Suprapubic skin (tissue), 4 donors: ENCODE data around the gene SORCS1. TPM values are rescaled to one million over a fixed set of nuclear protein-coding genes. Genes with fewer than 3 reads are reported as not detected.

Experiments
- DNase-seq, 2 donors: peaks; one replicate each; pipeline ENCODE4 v3.0.0-alpha.2; 2019; ENCODE audit warnings: low spot score in 2 of 2
- H3K27ac ChIP-seq: fragments of 200-600 bp; sonication (generic); one replicate; pipeline ENCODE4 v1.5.1; 2019
- H3K27me3 ChIP-seq: fragments of 200-600 bp; sonication (generic); one replicate; pipeline ENCODE4 v1.5.1; 2019
- H3K36me3 ChIP-seq: fragments of 200-600 bp; sonication (generic); one replicate; pipeline ENCODE4 v1.5.1; 2019
- H3K4me1 ChIP-seq: fragments of 200-600 bp; sonication (generic); one replicate; pipeline ENCODE4 v1.5.1; 2019
- H3K4me3 ChIP-seq: fragments of 200-600 bp; sonication (generic); one replicate; pipeline ENCODE4 v1.5.1; 2019; ENCODE audit warnings: mild to moderate bottlenecking
- H3K9me3 ChIP-seq: fragments of 200-600 bp; sonication (generic); one replicate; pipeline ENCODE4 v1.5.1; 2019
- EP300 ChIP-seq: sonication (generic); formaldehyde crosslinking; IDR thresholded peaks from one replicate; pipeline ENCODE4 v1.6.1; 2017; ENCODE audit warnings: antibody characterized with exemption
- POLR2A ChIP-seq, 2 donors: fragments of 450-650 bp; IDR thresholded peaks; one replicate each; pipeline ENCODE4 v1.6.1; 2017; ENCODE audit warnings: antibody characterized with exemption in 2 of 2, mild to moderate bottlenecking in 2 of 2, moderate library complexity in 2 of 2
- POLR2AphosphoS5 ChIP-seq, 3 donors: sonication (generic); formaldehyde crosslinking; IDR thresholded peaks; one replicate each; pipeline ENCODE4 v1.6.1; 2017; ENCODE audit warnings: antibody characterized with exemption in 3 of 3
- WGBS: methylation state at CpG from one replicate; pipeline ENCODE4 v1.1.5; 2018; 5-methylcytosine and 5-hydroxymethylcytosine counted together
- total RNA-seq, 4 donors: library from RNA; depleted of rRNA; stranded (reverse); fragments of >200 nt; gene quantifications; one replicate each; pipeline ENCODE4 v1.1.0, GENCODE V29; 2016
- TF ChIP-seq, protein P1 (sequence below), 2 donors: fragments of 200-600 bp in 1 of 2; fragments of 450-650 bp in 1 of 2; sonication (generic) in 1 of 2; IDR thresholded peaks; one replicate each; pipeline ENCODE4 v1.5.1; 2016 to 2019; ENCODE audit warnings: antibody characterized with exemption in 2 of 2, mild to moderate bottlenecking in 1 of 2, moderate library complexity in 1 of 2

Gene SORCS1
- total RNA-seq, 4 donors from 2014 or later: 1.3 to 6.0 (median 3.4) TPM

- DNase-seq: no peak
- no peaks in the 10 kb centered on the region for H3K4me1 ChIP-seq
- WGBS: 85% methylated on average over 5 of the region's 5 CpGs
Measured at GRCh38 chr10:106570268-106570667, 594.2 kb downstream of the SORCS1 start.

DNA sequence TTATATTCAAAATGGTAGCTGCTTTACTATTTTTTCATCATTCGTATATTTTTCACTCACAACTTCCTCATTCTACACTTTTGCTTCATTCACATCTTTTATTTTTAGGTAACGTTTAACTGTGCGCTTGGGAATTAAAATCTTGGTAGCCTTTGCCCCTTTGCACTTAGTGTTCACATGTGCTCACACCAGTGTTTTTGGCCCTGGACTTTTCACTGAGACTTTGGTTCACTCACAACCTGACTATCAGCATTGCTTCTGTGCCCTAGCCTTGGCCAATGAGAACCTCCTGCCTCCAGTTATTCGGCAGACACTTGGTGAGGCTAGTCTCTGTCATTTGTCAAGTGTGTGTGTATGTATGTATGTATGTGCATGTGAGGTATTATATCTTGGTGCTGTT lies 596.9 kb downstream of the SORCS1 start:
- H3K36me3 ChIP-seq: no peaks in the 10 kb centered on the region
- TF ChIP-seq EP300 (no peak), POLR2AphosphoS5 (IDR thresholded peaks at IDR 0.05) (no peak), POLR2A (IDR thresholded peaks at IDR 0.05) (no peak)
- TF ChIP-seq, protein P1, sequence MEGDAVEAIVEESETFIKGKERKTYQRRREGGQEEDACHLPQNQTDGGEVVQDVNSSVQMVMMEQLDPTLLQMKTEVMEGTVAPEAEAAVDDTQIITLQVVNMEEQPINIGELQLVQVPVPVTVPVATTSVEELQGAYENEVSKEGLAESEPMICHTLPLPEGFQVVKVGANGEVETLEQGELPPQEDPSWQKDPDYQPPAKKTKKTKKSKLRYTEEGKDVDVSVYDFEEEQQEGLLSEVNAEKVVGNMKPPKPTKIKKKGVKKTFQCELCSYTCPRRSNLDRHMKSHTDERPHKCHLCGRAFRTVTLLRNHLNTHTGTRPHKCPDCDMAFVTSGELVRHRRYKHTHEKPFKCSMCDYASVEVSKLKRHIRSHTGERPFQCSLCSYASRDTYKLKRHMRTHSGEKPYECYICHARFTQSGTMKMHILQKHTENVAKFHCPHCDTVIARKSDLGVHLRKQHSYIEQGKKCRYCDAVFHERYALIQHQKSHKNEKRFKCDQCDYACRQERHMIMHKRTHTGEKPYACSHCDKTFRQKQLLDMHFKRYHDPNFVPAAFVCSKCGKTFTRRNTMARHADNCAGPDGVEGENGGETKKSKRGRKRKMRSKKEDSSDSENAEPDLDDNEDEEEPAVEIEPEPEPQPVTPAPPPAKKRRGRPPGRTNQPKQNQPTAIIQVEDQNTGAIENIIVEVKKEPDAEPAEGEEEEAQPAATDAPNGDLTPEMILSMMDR (IDR thresholded peaks at IDR 0.05): no peak
- H3K9me3 ChIP-seq: no peaks in the 10 kb centered on the region
- H3K4me1 ChIP-seq: no peaks in the 10 kb centered on the region
- no peak overlapping the region for H3K27ac ChIP-seq
- DNase-seq: no peak
- no peaks in the 10 kb centered on the region for H3K27me3 ChIP-seq
- no peak overlapping the region for H3K4me3 ChIP-seq
- 95% methylated on average over 4 of the region's 4 CpGs for WGBS

More at GRCh38 chr10:106570268-106570667, 594.2 kb downstream of the SORCS1 start:
- no peak overlapping the region for H3K4me3 ChIP-seq
- no peaks in the 10 kb centered on the region for H3K36me3 ChIP-seq
- no peak overlapping the region for H3K27ac ChIP-seq
- no peaks in the 10 kb centered on the region for H3K9me3 ChIP-seq
- TF ChIP-seq EP300: no peak
- TF ChIP-seq POLR2A (IDR thresholded peaks at IDR 0.05): no peak
- no peak for TF ChIP-seq POLR2AphosphoS5 (IDR thresholded peaks at IDR 0.05)
- TF ChIP-seq, protein P1 (IDR thresholded peaks at IDR 0.05): no peak
- no peaks in the 10 kb centered on the region for H3K27me3 ChIP-seq

GRCh38 chr10:106566873-106567272 lies 597.6 kb downstream of the SORCS1 start:
- TF ChIP-seq POLR2A (IDR thresholded peaks at IDR 0.05) (no peak), EP300 (no peak), POLR2AphosphoS5 (IDR thresholded peaks at IDR 0.05) (no peak)
- TF ChIP-seq, protein P1 (IDR thresholded peaks at IDR 0.05): no peak
- H3K27ac ChIP-seq: no peak overlapping the region
- no peaks in the 10 kb centered on the region for H3K4me1 ChIP-seq
- H3K9me3 ChIP-seq: no peaks in the 10 kb centered on the region
- DNase-seq: no peak
- 24% methylated on average over 3 of the region's 3 CpGs for WGBS
- no peak overlapping the region for H3K4me3 ChIP-seq
- no peaks in the 10 kb centered on the region for H3K27me3 ChIP-seq
- H3K36me3 ChIP-seq: no peaks in the 10 kb centered on the region

DNA sequence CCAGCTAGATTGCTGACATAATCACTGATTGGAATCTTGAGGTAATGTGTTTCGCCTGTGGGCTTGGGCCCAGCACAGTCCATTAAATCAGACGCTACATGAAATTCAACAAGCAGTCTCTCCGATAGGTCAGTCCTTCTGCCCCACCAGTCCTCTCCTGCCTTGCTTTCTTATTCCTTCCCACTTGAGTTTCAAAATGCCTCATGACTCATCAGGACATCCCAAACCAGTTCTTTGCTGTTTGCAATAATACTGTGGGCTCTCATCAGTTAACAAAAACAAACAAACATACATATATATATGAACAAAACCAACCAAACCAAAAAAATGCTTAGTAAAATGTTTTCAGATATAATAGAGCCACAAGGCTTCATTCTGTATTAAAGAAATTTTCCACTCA lies 599.0 kb downstream of the SORCS1 start:
- Histone ChIP-seq H3K4me3 (no peak overlapping the region), H3K27ac (no peak overlapping the region), H3K27me3 (no peaks in the 10 kb centered on the region), H3K4me1 (no peaks in the 10 kb centered on the region), H3K9me3 (no peaks in the 10 kb centered on the region), H3K36me3 (no peaks in the 10 kb centered on the region)
- WGBS: 98% methylated on average over 3 of the region's 3 CpGs
- DNase-seq: no peak
- TF ChIP-seq POLR2AphosphoS5 (IDR thresholded peaks at IDR 0.05): no peak
- no peak for TF ChIP-seq EP300
- TF ChIP-seq, protein P1 (IDR thresholded peaks at IDR 0.05): no peak
- no peak for TF ChIP-seq POLR2A (IDR thresholded peaks at IDR 0.05)

DNA sequence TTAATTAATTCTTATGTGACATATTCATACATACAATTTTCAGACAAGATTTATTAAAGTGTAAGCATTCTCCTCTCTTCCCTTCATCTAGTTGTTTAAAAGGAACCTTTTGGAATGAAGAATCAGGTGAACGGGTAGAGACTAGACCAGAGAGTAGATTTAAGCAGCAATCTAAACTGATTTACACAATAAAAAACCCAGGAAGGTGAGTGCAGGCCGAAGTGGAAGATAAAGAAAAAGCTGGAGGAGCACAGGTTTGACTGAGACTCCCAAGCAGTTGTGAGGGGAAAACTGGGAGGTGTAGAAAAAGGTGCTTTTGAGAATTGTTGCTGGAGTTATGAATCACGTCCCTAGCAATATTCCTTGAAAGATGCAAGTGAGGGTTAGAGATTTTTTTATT lies 601.1 kb downstream of the SORCS1 start:
- H3K4me3 ChIP-seq: no peak overlapping the region
- 61% methylated on average over 3 of the region's 3 CpGs for WGBS

More for the DNA sequence above, 601.1 kb downstream of the SORCS1 start:
- H3K9me3 ChIP-seq: no peaks in the 10 kb centered on the region
- TF ChIP-seq EP300: no peak
- TF ChIP-seq, protein P1 (IDR thresholded peaks at IDR 0.05): no peak
- no peak for TF ChIP-seq POLR2AphosphoS5 (IDR thresholded peaks at IDR 0.05)
- no peak for TF ChIP-seq POLR2A (IDR thresholded peaks at IDR 0.05)
- H3K4me1 ChIP-seq: no peaks in the 10 kb centered on the region
- DNase-seq: no peak
- no peaks in the 10 kb centered on the region for H3K27me3 ChIP-seq
- no peaks in the 10 kb centered on the region for H3K36me3 ChIP-seq
- H3K27ac ChIP-seq: no peak overlapping the region
